Smooth muscle cell (in vitro differentiated cells): ENCODE measurements around the gene CTNNA1. TPM values are rescaled to one million over a fixed set of nuclear protein-coding genes. Genes with fewer than 3 reads are reported as not detected.

Source experiments
- DNase-seq: peaks from one replicate; lab custom pipeline; 2025; ENCODE audit not compliant: unreplicated experiment; lab: John Stamatoyannopoulos, UW
- H2AFZ ChIP-seq: fragments of 200-600 bp; sonication (generic); 2 replicates; pipeline ENCODE4 v1.6.0; 2016; ENCODE audit warnings: antibody characterized with exemption, low read depth, mild to moderate bottlenecking
- H3F3A ChIP-seq: fragments of 200-600 bp; sonication (generic); 2 replicates; pipeline ENCODE4 v1.6.0; 2017; ENCODE audit warnings: antibody characterized with exemption, low read depth
- H3K27ac ChIP-seq: fragments of 200-600 bp; sonication (generic); 2 replicates; pipeline ENCODE4 v1.5.1; 2016; ENCODE audit warnings: low read depth, mild to moderate bottlenecking
- H3K27me3 ChIP-seq: fragments of 200-600 bp; sonication (generic); 2 replicates; pipeline ENCODE4 v1.6.1; 2016; ENCODE audit warnings: low read depth, mild to moderate bottlenecking
- H3K36me3 ChIP-seq: fragments of 200-600 bp; sonication (generic); 2 replicates; pipeline ENCODE4 v1.5.1; 2016; ENCODE audit warnings: low read depth
- H3K4me1 ChIP-seq: fragments of 200-600 bp; sonication (generic); 2 replicates; pipeline ENCODE4 v1.5.1; 2016; ENCODE audit warnings: low read depth
- H3K4me2 ChIP-seq: fragments of 200-600 bp; sonication (generic); 2 replicates; pipeline ENCODE4 v1.6.0; 2016; ENCODE audit warnings: mild to moderate bottlenecking
- H3K4me3 ChIP-seq: fragments of 200-600 bp; sonication (generic); 2 replicates; pipeline ENCODE4 v1.5.1; 2016; ENCODE audit warnings: mild to moderate bottlenecking
- H3K79me2 ChIP-seq: fragments of 200-600 bp; sonication (generic); 2 replicates; pipeline ENCODE4 v1.6.0; 2016; ENCODE audit warnings: low read depth, mild to moderate bottlenecking
- H3K9ac ChIP-seq: fragments of 200-600 bp; sonication (generic); 2 replicates; pipeline ENCODE4 v1.6.0; 2016; ENCODE audit warnings: low read depth
- H3K9me3 ChIP-seq: fragments of 200-600 bp; sonication (generic); replicated peaks from 2 replicates; pipeline ENCODE4 v1.5.1; 2016; ENCODE audit warnings: low read depth
- H4K20me1 ChIP-seq: fragments of 200-600 bp; sonication (generic); 2 replicates; pipeline ENCODE4 v1.6.0; 2016; ENCODE audit warnings: low read depth
- CTCF ChIP-seq: fragments of 200-600 bp; sonication (generic); IDR thresholded peaks from 2 replicates; pipeline ENCODE4 v1.5.1; 2017; ENCODE audit warnings: borderline replicate concordance, mild to moderate bottlenecking, antibody characterized with exemption; ENCODE audit not compliant: insufficient read depth, poor library complexity, severe bottlenecking
- WGBS: methylation state at CpG from one replicate; pipeline ENCODE4 v1.1.7; 2016; ENCODE audit warnings: low lambda C conversion rate; 5-methylcytosine and 5-hydroxymethylcytosine counted together
- polyA plus RNA-seq: library from polyadenylated mRNA; unstranded; fragments of >200 nt; fragmentation: Nextera tagmentation; extraction: Ambion mirVana; gene quantifications from 2 replicates; pipeline ENCODE4 v1.2.1, GENCODE V29; 2016
- total RNA-seq: library from RNA; depleted of rRNA; stranded (reverse); fragments of >200 nt; gene quantifications from 2 replicates; pipeline ENCODE4 v1.2.3, GENCODE V29; 2014

The CTNNA1 gene
- total and polyA plus RNA-seq, 2 experiments from 2014 or later = 149 to 251 TPM

DNA sequence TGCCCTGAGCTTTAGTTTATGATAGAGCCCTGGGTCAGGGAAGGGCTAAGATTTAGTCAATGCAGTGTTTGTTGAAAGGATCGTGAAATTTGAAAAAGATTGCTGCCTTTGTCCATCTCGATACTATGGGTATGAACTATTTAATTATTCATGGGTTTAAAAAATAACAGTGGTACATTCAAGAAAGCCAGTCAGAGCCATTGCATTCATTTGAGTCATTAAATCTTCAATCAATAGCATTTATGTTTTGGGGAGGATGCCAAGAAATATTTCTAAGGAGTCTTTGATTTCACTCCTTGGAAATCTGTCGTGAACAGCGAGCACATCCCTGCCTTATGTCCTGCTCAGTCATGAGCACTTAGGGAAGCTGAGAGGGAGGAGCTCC, 176.3 kb downstream of the CTNNA1 start:
- H3F3A ChIP-seq = peaks cover 7% of the 10 kb centered on the region
- H3K27me3 ChIP-seq = no peaks in the 10 kb centered on the region
- TF ChIP-seq CTCF = no peak
- H3K9me3 ChIP-seq = no peaks in the 10 kb centered on the region
- no peak overlapping the region for H2AFZ ChIP-seq
- H3K36me3 ChIP-seq = peaks cover 38% of the 10 kb centered on the region
- H3K27ac ChIP-seq = no peak overlapping the region
- no peak for DNase-seq
- WGBS = 99% methylated on average over 4 of the region's 4 CpGs
- peaks cover 5% of the 10 kb centered on the region for H3K4me1 ChIP-seq
- peaks cover 25% of the 10 kb centered on the region for H3K79me2 ChIP-seq
- H3K4me2 ChIP-seq = no peak overlapping the region
- peaks cover 56% of the 10 kb centered on the region for H4K20me1 ChIP-seq
- H3K9ac ChIP-seq = no peak overlapping the region
- no peak overlapping the region for H3K4me3 ChIP-seq

- Histone ChIP-seq H2AFZ (no peak overlapping the region), H3K9me3 (no peaks in the 10 kb centered on the region), H3K4me2 (no peak overlapping the region), H3K36me3 (peaks cover 34% of the 10 kb centered on the region), H3K4me3 (no peak overlapping the region), H4K20me1 (peaks cover 48% of the 10 kb centered on the region), H3K27me3 (no peaks in the 10 kb centered on the region), H3K4me1 (no peaks in the 10 kb centered on the region), H3K27ac (no peak overlapping the region), H3K79me2 (peaks cover 20% of the 10 kb centered on the region), H3K9ac (no peak overlapping the region), H3F3A (peaks cover 5% of the 10 kb centered on the region)
- WGBS = 92% methylated on average over 10 of the region's 10 CpGs
- no peak for TF ChIP-seq CTCF
- DNase-seq = no peak
Measured at GRCh38 chr5:138930371-138931097, 177.3 kb downstream of the CTNNA1 start.

DNA sequence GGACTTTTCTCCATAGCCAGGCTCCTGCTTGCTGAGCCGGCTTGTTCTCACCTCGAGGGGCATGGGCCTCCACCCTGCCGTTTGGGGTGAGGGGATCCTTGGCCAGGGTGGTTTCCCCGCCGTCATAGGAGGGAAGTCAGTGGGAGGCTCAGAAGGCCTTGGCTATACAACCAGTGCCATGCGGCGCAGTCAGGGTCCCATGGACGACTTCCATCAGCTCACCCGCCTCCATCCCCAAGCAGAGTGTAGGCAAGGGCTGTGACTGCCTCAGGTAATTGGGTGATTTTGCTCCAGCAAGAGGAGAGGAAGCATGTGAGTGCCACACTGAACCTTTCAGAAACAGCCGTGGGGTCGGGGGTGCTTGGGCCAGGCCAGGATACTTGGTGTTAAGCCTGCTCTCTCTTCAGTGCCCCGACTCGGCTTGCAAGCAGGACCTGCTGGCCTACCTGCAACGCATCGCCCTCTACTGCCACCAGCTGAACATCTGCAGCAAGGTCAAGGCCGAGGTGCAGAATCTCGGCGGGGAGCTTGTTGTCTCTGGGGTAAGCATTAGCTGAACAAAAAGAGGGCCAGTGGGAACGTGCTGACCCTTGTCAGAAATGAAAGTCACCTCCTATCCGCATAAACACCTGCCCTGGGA, 179.1 kb downstream of the CTNNA1 start:
- Histone ChIP-seq H3K4me1 (no peaks in the 10 kb centered on the region), H3K27ac (no peak overlapping the region), H3K4me3 (no peak overlapping the region), H3K79me2 (peaks cover 17% of the 10 kb centered on the region), H3K9ac (no peak overlapping the region), H3K9me3 (no peaks in the 10 kb centered on the region), H3K36me3 (peaks cover 34% of the 10 kb centered on the region), H3K4me2 (no peak overlapping the region), H3F3A (peaks cover 7% of the 10 kb centered on the region), H2AFZ (no peak overlapping the region), H3K27me3 (no peaks in the 10 kb centered on the region), H4K20me1 (peaks cover 31% of the 10 kb centered on the region)
- no peak for TF ChIP-seq CTCF
- no peak for DNase-seq
- 93% methylated on average over 20 of the region's 20 CpGs for WGBS
